HepG2 (cell line): ENCODE measurements around the gene CBLN3. TPM values are rescaled to one million over a fixed set of nuclear protein-coding genes. Genes with fewer than 3 reads are reported as not detected.

Experiments
- GLI4 ChIP-seq: sonication (generic); formaldehyde crosslinking; IDR thresholded peaks from 2 replicates; pipeline ENCODE4 v1.5.1; 2020; ENCODE audit warnings: missing genetic modification reagents, mild to moderate bottlenecking, moderate library complexity, borderline replicate concordance
- KDM6A ChIP-seq: IDR thresholded peaks from 2 replicates; pipeline ENCODE4 v1.6.1; 2016; ENCODE audit warnings: low read depth
- SP4 ChIP-seq: sonication (generic); formaldehyde crosslinking; IDR thresholded peaks from 2 replicates; pipeline ENCODE4 v1.8.1; 2023; ENCODE audit warnings: mild to moderate bottlenecking, missing genetic modification reagents
- SRSF1 ChIP-seq: fragments of 200-400 bp; formaldehyde crosslinking; optimal IDR thresholded peaks from 2 replicates; pipeline ENCODE3; 2017; ENCODE audit warnings: mild to moderate bottlenecking, low read depth, low read length, moderate library complexity
- U2AF1 ChIP-seq: fragments of 200-400 bp; formaldehyde crosslinking; optimal IDR thresholded peaks from 2 replicates; pipeline ENCODE3; 2017; ENCODE audit warnings: mild to moderate bottlenecking, low read depth, low read length
- ZBTB42 ChIP-seq: sonication (generic); formaldehyde crosslinking; IDR thresholded peaks from 2 replicates; pipeline ENCODE4 v1.5.0; 2020; ENCODE audit warnings: mild to moderate bottlenecking, missing genetic modification reagents
- ZNF12 ChIP-seq: sonication (generic); formaldehyde crosslinking; IDR thresholded peaks from 2 replicates; pipeline ENCODE4 v1.5.0; 2020; ENCODE audit warnings: missing genetic modification reagents
- ZNF121 ChIP-seq: sonication (generic); formaldehyde crosslinking; IDR thresholded peaks from 2 replicates; pipeline ENCODE4 v1.5.0; 2020; ENCODE audit warnings: mild to moderate bottlenecking, missing genetic modification reagents
- ZNF432 ChIP-seq: sonication (generic); formaldehyde crosslinking; IDR thresholded peaks from 2 replicates; pipeline ENCODE4 v1.5.0; 2020; ENCODE audit warnings: missing genetic modification reagents, mild to moderate bottlenecking, borderline replicate concordance
- ZNF572 ChIP-seq: sonication (generic); formaldehyde crosslinking; IDR thresholded peaks from 2 replicates; pipeline ENCODE4 v1.5.1; 2020; ENCODE audit warnings: mild to moderate bottlenecking, missing genetic modification reagents
- ZSCAN25 ChIP-seq: sonication (generic); formaldehyde crosslinking; IDR thresholded peaks from 2 replicates; pipeline ENCODE4 v1.8.0; 2022; ENCODE audit warnings: mild to moderate bottlenecking, missing genetic modification reagents
- ZSCAN9 ChIP-seq: IDR thresholded peaks from 2 replicates; pipeline ENCODE4 v1.6.1; 2016; ENCODE audit warnings: borderline replicate concordance
- polyA plus RNA-seq, 8 experiments: library from polyadenylated mRNA; depleted of rRNA in 3 of 8; stranded (reverse) in 7 of 8; unstranded in 1 of 8; fragments of >200 nt; fragmentation: Illumina TruSeq in 4 of 8; extraction: Trizol in 4 of 8; gene quantifications; 2 replicates each; pipeline versions ENCODE4 v1.2.1 to v1.2.3, GENCODE V29; 2011 to 2016; ENCODE audit warnings: low read depth in 4 of 8, missing spikeins in 1 of 8, mixed read lengths in 1 of 8; ENCODE audit not compliant: insufficient read depth in 1 of 8
- total RNA-seq, 5 experiments: library from RNA; depleted of rRNA; stranded (reverse); fragments of >200 nt; fragmentation: Illumina TruSeq; extraction: Trizol; gene quantifications; 2 replicates each; pipeline ENCODE4 v1.2.3, GENCODE V29; 2016; ENCODE audit warnings: low read depth in 1 of 5
- TF ChIP-seq, protein P1 (sequence below): sonication (generic); formaldehyde crosslinking; IDR thresholded peaks from 2 replicates; pipeline ENCODE4 v1.4.0; 2020; ENCODE audit warnings: mild to moderate bottlenecking, missing genetic modification reagents
- TF ChIP-seq, protein P2 (sequence below): sonication (generic); formaldehyde crosslinking; IDR thresholded peaks from 2 replicates; pipeline ENCODE4 v1.4.0; 2020; ENCODE audit warnings: missing genetic modification reagents, borderline replicate concordance
- TF ChIP-seq, protein P3 (sequence below): sonication (generic); formaldehyde crosslinking; IDR thresholded peaks from 2 replicates; pipeline ENCODE4 v1.8.1; 2022; ENCODE audit warnings: low read depth, mild to moderate bottlenecking, missing genetic modification reagents
- TF ChIP-seq, protein P4 (sequence below): sonication (generic); formaldehyde crosslinking; IDR thresholded peaks from 2 replicates; pipeline ENCODE4 v1.5.1; 2020; ENCODE audit warnings: mild to moderate bottlenecking, missing genetic modification reagents
- TF ChIP-seq, protein P5 (sequence below): sonication (generic); formaldehyde crosslinking; IDR thresholded peaks from 2 replicates; pipeline ENCODE4 v1.8.1; 2023; ENCODE audit warnings: mild to moderate bottlenecking, moderate library complexity, missing genetic modification reagents

Gene CBLN3
- total and polyA plus RNA-seq, 2 of the 13 experiments (the other 11 are each of a cell fraction or from before 2014, with no cell fraction given), result 0.66 to 0.98 TPM

DNA sequence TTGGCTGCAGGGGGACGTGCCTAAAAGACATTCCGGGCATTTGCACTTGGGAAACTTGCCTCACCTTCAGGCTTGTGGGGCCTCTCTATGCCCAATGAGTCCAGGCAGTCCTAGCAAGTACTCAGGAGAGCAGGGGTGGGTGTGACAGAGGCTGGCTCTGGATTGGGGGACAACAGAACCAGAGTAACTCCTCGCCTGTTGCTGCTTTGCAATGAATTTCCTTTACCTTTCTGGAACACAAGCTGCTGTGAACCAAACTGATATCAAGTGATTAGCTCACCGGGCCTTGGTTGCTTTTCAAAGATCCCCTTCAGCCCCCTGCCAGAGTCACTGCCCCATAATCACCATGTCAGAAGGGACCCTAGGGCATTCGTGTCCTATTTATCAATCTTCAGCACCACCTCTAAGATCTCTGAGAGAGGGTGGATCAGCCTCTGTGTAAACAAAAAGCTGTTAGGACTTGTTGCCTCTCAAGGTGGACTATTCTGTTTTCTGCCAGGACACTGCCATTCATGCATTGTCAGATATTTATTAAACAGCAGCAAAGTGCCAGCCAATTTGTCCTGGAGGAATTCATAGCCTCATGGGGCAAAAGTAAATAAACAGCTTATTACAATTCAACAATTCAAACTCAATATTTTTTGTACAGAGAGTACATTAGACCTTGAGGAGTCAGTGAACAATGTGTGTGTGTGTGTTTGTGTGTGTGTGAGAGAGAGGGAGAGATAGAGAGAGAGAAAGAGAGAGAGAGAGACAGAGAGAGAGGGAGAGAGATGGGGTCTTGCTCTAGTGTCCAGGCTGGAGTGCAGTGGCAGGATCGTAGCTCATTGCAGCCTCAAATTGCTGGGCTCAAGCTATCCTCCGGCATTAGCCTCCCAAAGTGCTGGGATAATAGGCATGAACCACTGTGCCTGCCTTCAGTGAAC is 50.2 kb downstream of the CBLN3 start (continued):
- no peak for TF ChIP-seq U2AF1
- TF ChIP-seq, protein P1, sequence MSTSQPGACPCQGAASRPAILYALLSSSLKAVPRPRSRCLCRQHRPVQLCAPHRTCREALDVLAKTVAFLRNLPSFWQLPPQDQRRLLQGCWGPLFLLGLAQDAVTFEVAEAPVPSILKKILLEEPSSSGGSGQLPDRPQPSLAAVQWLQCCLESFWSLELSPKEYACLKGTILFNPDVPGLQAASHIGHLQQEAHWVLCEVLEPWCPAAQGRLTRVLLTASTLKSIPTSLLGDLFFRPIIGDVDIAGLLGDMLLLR (CRISPR knock-in tag), result 0 out of 2 replicates have a peak, but pooled peaks have one; percentile 37
- no peak for TF ChIP-seq KDM6A (CRISPR knock-in tag)
- TF ChIP-seq, protein P2, sequence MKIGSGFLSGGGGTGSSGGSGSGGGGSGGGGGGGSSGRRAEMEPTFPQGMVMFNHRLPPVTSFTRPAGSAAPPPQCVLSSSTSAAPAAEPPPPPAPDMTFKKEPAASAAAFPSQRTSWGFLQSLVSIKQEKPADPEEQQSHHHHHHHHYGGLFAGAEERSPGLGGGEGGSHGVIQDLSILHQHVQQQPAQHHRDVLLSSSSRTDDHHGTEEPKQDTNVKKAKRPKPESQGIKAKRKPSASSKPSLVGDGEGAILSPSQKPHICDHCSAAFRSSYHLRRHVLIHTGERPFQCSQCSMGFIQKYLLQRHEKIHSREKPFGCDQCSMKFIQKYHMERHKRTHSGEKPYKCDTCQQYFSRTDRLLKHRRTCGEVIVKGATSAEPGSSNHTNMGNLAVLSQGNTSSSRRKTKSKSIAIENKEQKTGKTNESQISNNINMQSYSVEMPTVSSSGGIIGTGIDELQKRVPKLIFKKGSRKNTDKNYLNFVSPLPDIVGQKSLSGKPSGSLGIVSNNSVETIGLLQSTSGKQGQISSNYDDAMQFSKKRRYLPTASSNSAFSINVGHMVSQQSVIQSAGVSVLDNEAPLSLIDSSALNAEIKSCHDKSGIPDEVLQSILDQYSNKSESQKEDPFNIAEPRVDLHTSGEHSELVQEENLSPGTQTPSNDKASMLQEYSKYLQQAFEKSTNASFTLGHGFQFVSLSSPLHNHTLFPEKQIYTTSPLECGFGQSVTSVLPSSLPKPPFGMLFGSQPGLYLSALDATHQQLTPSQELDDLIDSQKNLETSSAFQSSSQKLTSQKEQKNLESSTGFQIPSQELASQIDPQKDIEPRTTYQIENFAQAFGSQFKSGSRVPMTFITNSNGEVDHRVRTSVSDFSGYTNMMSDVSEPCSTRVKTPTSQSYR, result no peak
- no peak for TF ChIP-seq ZNF432 (CRISPR knock-in tag)
- TF ChIP-seq ZSCAN25 (CRISPR knock-in tag), result no peak
- no peak for TF ChIP-seq ZNF12 (CRISPR knock-in tag)
- TF ChIP-seq, protein P3, sequence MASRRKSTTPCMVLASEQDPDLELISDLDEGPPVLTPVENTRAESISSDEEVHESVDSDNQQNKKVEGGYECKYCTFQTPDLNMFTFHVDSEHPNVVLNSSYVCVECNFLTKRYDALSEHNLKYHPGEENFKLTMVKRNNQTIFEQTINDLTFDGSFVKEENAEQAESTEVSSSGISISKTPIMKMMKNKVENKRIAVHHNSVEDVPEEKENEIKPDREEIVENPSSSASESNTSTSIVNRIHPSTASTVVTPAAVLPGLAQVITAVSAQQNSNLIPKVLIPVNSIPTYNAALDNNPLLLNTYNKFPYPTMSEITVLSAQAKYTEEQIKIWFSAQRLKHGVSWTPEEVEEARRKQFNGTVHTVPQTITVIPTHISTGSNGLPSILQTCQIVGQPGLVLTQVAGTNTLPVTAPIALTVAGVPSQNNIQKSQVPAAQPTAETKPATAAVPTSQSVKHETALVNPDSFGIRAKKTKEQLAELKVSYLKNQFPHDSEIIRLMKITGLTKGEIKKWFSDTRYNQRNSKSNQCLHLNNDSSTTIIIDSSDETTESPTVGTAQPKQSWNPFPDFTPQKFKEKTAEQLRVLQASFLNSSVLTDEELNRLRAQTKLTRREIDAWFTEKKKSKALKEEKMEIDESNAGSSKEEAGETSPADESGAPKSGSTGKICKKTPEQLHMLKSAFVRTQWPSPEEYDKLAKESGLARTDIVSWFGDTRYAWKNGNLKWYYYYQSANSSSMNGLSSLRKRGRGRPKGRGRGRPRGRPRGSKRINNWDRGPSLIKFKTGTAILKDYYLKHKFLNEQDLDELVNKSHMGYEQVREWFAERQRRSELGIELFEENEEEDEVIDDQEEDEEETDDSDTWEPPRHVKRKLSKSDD (CRISPR knock-in tag), result no peak
- TF ChIP-seq SRSF1, result no peak
- TF ChIP-seq ZBTB42 (CRISPR knock-in tag), result no peak
- TF ChIP-seq ZNF572, result no peak
- TF ChIP-seq SP4 (CRISPR knock-in tag), result no peak
- TF ChIP-seq, protein P4, sequence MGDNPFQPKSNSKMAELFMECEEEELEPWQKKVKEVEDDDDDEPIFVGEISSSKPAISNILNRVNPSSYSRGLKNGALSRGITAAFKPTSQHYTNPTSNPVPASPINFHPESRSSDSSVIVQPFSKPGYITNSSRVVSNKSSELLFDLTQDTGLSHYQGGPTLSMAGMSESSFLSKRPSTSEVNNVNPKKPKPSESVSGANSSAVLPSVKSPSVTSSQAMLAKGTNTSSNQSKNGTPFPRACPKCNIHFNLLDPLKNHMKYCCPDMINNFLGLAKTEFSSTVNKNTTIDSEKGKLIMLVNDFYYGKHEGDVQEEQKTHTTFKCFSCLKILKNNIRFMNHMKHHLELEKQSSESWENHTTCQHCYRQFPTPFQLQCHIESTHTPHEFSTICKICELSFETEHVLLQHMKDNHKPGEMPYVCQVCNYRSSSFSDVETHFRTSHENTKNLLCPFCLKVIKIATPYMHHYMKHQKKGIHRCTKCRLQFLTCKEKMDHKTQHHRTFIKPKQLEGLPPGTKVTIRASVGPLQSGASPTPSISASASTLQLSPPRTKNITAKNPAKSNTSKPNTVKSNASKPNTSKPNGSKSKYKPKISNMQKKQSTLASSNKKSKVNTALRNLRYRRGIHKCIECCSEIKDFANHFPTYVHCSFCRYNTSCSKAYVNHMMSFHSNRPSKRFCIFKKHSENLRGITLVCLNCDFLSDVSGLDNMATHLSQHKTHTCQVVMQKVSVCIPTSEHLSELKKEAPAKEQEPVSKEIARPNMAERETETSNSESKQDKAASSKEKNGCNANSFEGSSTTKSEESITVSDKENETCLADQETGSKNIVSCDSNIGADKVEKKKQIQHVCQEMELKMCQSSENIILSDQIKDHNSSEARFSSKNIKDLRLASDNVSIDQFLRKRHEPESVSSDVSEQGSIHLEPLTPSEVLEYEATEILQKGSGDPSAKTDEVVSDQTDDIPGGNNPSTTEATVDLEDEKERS (CRISPR knock-in tag), result no peak
- TF ChIP-seq ZNF121 (CRISPR knock-in tag), result peak; percentile 79; the same call in 1 of the 2 replicates
- no peak for TF ChIP-seq ZSCAN9
- TF ChIP-seq, protein P5, sequence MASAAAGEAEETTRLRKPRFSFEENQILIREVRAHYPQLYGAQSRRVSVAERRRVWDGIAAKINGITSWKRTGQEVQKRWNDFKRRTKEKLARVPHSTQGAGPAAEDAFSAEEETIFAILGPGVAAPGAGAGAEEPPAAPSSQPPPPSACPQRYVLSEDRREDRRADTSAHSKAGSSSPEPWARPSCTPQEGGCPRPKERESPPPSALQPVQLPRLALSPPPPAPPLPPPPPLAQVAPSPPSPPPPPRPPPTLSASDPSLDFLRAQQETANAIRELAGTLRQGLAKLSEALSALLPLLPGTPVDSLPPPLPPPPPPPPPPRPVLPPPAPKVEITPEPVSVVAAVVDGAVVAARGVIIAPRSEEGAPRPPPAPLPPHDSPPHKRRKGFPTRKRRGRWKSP (CRISPR knock-in tag), result no peak
- TF ChIP-seq GLI4 (CRISPR knock-in tag), result no peak
